ENCODE data around the gene ACOXL.

ACOXL gene

DNA sequence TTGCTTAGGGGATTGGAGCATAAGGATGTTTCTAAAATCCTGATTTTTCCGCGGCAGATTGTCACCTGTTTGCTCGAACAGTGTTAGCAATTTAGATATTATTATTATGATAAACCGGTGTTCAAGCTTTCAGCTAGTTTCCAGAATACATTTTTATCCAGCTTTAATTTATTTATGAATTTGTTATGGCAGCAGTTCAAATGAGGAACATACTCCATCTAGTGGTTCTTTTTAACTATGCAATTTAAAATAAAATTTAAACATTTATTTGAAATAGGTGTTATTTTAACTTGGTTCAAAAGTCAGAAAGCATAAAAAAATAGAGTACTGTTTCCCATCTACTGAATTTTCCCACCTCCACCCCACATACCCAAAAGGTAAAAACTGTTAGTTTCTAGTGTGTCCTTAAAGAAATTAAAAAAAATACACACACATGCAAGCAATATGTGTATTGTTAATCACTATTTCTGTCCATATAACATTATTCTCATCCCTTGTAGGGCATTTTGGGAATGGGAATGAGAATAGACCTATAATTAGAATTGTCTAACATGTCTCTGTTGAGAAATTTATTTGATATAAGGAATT is 23.2 kb downstream of the ACOXL start:
- peaks cover 17% of the 10 kb centered on the region for H3K27me3 Mint-ChIP-seq
- no peak overlapping the region for H3K27ac Mint-ChIP-seq
- H3K4me1 Mint-ChIP-seq (ENCODE audit: low read depth): no peaks in the 10 kb centered on the region
- no peaks in the 10 kb centered on the region for H3K36me3 Mint-ChIP-seq (ENCODE audit: low read depth)
- peaks cover 11% of the 10 kb centered on the region for H3K9me3 Mint-ChIP-seq
- intact Hi-C loops (cut with micrococcal nuclease): loop anchor here (10.0 kb wide), 1 partner anchor 81 kb away; the partner anchor contains the start of gene BUB1
- no peak overlapping the region for H3K4me3 Mint-ChIP-seq

- H3K27me3 Mint-ChIP-seq: peaks cover 14% of the 10 kb centered on the region
- intact Hi-C loops (cut with micrococcal nuclease): loop anchor here (10.0 kb wide), 1 partner anchor 85 kb away; the partner anchor contains the start of gene BUB1
- H3K4me1 Mint-ChIP-seq (ENCODE audit: low read depth): no peaks in the 10 kb centered on the region
- H3K27ac Mint-ChIP-seq: no peak overlapping the region
- H3K36me3 Mint-ChIP-seq (ENCODE audit: low read depth): no peaks in the 10 kb centered on the region
- peaks cover 11% of the 10 kb centered on the region for H3K9me3 Mint-ChIP-seq
- no peak overlapping the region for H3K4me3 Mint-ChIP-seq
These were observed 27.0 kb downstream of the ACOXL start for GRCh38 chr2:110759411-110759810.

DNA sequence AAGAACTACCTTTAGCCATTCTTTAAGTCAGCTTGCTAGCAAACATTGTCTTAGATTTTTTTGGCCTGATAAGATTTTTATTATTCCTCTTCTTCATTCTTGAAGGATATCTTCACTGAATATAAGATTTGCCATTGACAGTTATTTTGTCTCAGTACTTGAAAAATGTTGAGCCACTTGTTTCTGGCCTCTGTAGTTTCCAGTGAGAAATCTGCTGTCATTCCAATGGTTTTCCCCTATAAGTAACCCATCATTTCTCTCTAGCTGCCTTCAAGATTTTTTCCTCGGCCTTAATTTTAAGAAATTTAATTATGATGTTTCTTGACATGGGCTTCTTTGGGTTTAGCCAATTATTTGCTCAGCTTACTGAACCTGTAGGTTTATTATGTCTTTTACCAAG is 32.6 kb downstream of the ACOXL start:
- Mint-ChIP-seq H3K36me3 (ENCODE audit: low read depth) (no peaks in the 10 kb centered on the region), H3K4me1 (ENCODE audit: low read depth) (peaks cover 6% of the 10 kb centered on the region), H3K9me3 (no peaks in the 10 kb centered on the region), H3K27me3 (no peaks in the 10 kb centered on the region), H3K4me3 (no peak overlapping the region), H3K27ac (no peak overlapping the region)
- intact Hi-C loops (cut with micrococcal nuclease): no loop called here

DNA sequence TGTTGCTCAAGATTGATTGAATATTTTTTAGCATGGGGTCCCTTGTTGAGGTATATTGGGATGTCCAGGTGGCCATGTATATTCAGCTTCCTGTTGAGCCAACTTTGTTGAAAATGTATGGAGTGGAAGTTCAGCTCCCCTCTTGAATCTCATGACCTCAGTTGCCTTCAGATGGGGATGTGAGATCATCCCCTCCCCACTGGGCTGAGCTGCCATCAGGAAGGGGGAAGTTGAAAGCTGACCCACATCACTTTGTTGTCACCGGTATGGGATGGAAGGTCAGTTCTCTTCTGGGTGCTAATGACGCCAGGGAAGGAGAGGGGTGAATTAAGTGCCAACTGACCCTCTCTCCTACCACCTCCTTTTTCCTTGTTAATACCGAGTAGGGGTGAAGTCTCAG is 33.9 kb downstream of the ACOXL start:
- Mint-ChIP-seq H3K9me3 (no peaks in the 10 kb centered on the region), H3K36me3 (ENCODE audit: low read depth) (no peaks in the 10 kb centered on the region), H3K4me1 (ENCODE audit: low read depth) (peaks cover 6% of the 10 kb centered on the region), H3K27me3 (peaks cover 4% of the 10 kb centered on the region), H3K4me3 (no peak overlapping the region), H3K27ac (no peak overlapping the region)
- intact Hi-C loops (cut with micrococcal nuclease): no loop called here

- H3K36me3 Mint-ChIP-seq (ENCODE audit: low read depth): no peaks in the 10 kb centered on the region
- peaks cover 6% of the 10 kb centered on the region for H3K4me1 Mint-ChIP-seq (ENCODE audit: low read depth)
- H3K9me3 Mint-ChIP-seq: no peaks in the 10 kb centered on the region
- no peak overlapping the region for H3K27ac Mint-ChIP-seq
- peaks cover 6% of the 10 kb centered on the region for H3K27me3 Mint-ChIP-seq
- no peak overlapping the region for H3K4me3 Mint-ChIP-seq
- intact Hi-C loops (cut with micrococcal nuclease): no loop called here
These were observed 36.2 kb downstream of the ACOXL start for GRCh38 chr2:110768591-110768990.

DNA sequence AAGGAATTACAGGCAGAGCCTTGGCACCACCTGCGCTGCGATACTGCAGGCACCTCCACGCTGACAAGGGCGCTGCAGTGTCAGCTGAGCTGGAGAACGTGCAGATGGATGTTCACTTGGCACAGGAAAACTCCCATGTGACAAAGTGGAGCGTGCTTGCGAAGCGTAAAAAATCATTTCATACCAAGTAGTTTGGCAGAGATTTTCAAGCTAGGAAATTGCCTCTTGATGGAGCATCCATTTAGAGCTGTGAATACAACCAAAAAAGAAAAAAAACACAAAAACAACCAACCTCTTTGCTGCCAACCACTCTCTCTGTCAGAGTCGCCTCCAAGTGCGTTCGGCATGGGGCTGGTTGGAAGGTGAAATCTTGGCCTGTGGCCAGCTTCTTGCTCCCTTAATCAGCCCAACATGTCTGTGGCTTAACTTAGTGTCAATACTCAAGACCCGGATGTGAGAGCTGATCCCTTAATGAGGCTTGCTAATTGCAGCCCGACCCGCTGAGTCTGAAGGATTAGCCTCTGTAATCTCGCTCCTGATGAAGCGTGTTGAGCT is 38.1 kb downstream of the ACOXL start:
- intact Hi-C loops (cut with micrococcal nuclease): no loop called here
- H3K36me3 Mint-ChIP-seq (ENCODE audit: low read depth): no peaks in the 10 kb centered on the region

DNA sequence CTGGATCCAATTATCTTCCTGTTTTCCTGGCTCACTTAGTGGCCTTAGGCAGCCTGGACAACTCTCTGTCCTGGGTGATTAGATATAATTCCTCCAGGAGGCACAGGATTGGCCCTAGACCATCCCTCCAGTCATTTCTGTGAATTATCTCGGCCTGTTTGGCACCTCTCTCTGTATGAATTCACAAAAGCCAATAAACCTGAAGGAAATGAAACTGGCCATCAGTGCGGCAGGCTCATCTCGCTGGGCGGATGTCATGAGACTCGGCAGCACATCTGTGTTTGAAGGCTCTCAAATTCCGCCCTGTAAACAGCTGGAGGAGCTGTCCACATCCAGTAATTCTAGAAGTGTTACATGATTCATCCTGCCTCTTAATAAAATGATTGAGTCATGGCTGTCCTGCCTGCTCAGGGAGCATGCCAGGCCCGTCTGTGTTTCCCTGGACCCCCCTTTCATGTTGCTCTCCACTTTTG is 38.6 kb downstream of the ACOXL start:
- Mint-ChIP-seq H3K4me1 (ENCODE audit: low read depth) (peaks cover 6% of the 10 kb centered on the region), H3K9me3 (no peaks in the 10 kb centered on the region), H3K27me3 (peaks cover 7% of the 10 kb centered on the region), H3K4me3 (no peak overlapping the region), H3K36me3 (ENCODE audit: low read depth) (no peaks in the 10 kb centered on the region), H3K27ac (no peak overlapping the region)
- intact Hi-C loops (cut with micrococcal nuclease): no loop called here

More for the DNA sequence above, 38.1 kb downstream of the ACOXL start:
- no peaks in the 10 kb centered on the region for H3K9me3 Mint-ChIP-seq
- no peak overlapping the region for H3K27ac Mint-ChIP-seq
- H3K27me3 Mint-ChIP-seq: peaks cover 7% of the 10 kb centered on the region
- peaks cover 6% of the 10 kb centered on the region for H3K4me1 Mint-ChIP-seq (ENCODE audit: low read depth)
- no peak overlapping the region for H3K4me3 Mint-ChIP-seq

GRCh38 chr2:110771547-110772382 is 39.4 kb downstream of the ACOXL start:
- Mint-ChIP-seq H3K9me3 (no peaks in the 10 kb centered on the region), H3K4me1 (ENCODE audit: low read depth) (no peaks in the 10 kb centered on the region), H3K4me3 (no peak overlapping the region), H3K36me3 (ENCODE audit: low read depth) (no peaks in the 10 kb centered on the region), H3K27ac (no peak overlapping the region), H3K27me3 (peaks cover 13% of the 10 kb centered on the region)
- intact Hi-C loops (cut with micrococcal nuclease): no loop called here

GRCh38 chr2:110772383-110772755 is 40.0 kb downstream of the ACOXL start:
- intact Hi-C loops (cut with micrococcal nuclease): no loop called here
- Mint-ChIP-seq H3K27ac (no peak overlapping the region), H3K27me3 (peaks cover 14% of the 10 kb centered on the region), H3K4me3 (no peak overlapping the region), H3K4me1 (ENCODE audit: low read depth) (no peaks in the 10 kb centered on the region), H3K9me3 (no peaks in the 10 kb centered on the region), H3K36me3 (ENCODE audit: low read depth) (no peaks in the 10 kb centered on the region)

GRCh38 chr2:110773401-110773921 is 41.1 kb downstream of the ACOXL start:
- no peak overlapping the region for H3K27ac Mint-ChIP-seq
- H3K36me3 Mint-ChIP-seq (ENCODE audit: low read depth): no peaks in the 10 kb centered on the region
- H3K27me3 Mint-ChIP-seq: peaks cover 16% of the 10 kb centered on the region
- no peaks in the 10 kb centered on the region for H3K4me1 Mint-ChIP-seq (ENCODE audit: low read depth)
- H3K9me3 Mint-ChIP-seq: no peaks in the 10 kb centered on the region
- H3K4me3 Mint-ChIP-seq: no peak overlapping the region
- intact Hi-C loops (cut with micrococcal nuclease): no loop called here

DNA sequence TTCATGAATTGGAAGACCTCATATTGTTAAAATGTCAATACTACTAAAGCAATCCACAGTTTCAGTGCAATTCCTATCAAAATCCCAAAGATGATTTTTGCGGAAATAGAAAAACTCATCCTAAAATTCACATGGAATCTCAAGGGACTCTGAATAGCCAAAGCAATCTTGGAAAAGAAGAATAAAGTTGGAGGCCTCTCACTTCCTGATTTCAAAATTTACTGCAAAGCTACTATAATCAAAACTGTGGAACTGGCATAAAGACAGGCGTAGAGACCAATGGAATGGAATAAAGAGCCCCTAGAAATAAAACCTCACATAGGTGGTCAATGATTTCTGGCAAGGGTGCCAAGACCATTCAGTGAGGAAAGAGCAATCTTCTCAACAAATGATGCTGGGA is 42.3 kb downstream of the ACOXL start:
- intact Hi-C loops (cut with micrococcal nuclease): no loop called here
- Mint-ChIP-seq H3K27ac (no peak overlapping the region), H3K4me3 (no peak overlapping the region), H3K9me3 (no peaks in the 10 kb centered on the region), H3K27me3 (peaks cover 19% of the 10 kb centered on the region), H3K36me3 (ENCODE audit: low read depth) (no peaks in the 10 kb centered on the region), H3K4me1 (ENCODE audit: low read depth) (no peaks in the 10 kb centered on the region)

GRCh38 chr2:110777531-110778311 is 45.3 kb downstream of the ACOXL start:
- Mint-ChIP-seq H3K4me3 (no peak overlapping the region), H3K9me3 (no peaks in the 10 kb centered on the region), H3K27ac (no peak overlapping the region), H3K4me1 (ENCODE audit: low read depth) (no peaks in the 10 kb centered on the region), H3K36me3 (ENCODE audit: low read depth) (no peaks in the 10 kb centered on the region), H3K27me3 (peaks cover 21% of the 10 kb centered on the region)
- intact Hi-C loops (cut with micrococcal nuclease): no loop called here

- intact Hi-C loops (cut with micrococcal nuclease): no loop called here
- no peaks in the 10 kb centered on the region for H3K4me1 Mint-ChIP-seq (ENCODE audit: low read depth)
- no peak overlapping the region for H3K27ac Mint-ChIP-seq
- peaks cover 25% of the 10 kb centered on the region for H3K27me3 Mint-ChIP-seq
- no peak overlapping the region for H3K4me3 Mint-ChIP-seq
- no peaks in the 10 kb centered on the region for H3K9me3 Mint-ChIP-seq
- no peaks in the 10 kb centered on the region for H3K36me3 Mint-ChIP-seq (ENCODE audit: low read depth)
These were observed 48.1 kb downstream of the ACOXL start for GRCh38 chr2:110780461-110780860.

Data from dendritic cell treated with granulocyte-macrophage colony-stimulating factor and Interleukin-4, amounts not matched to agents 40 ng/mL and 50 ng/mL, for 4 days (primary cell).